Colonic mucosa (tissue), 4 donors: ENCODE results near the gene HSPB1. TPM values are rescaled to one million over a fixed set of nuclear protein-coding genes. Genes with fewer than 3 reads are reported as not detected.

ENCODE experiments used
- DNase-seq: peaks from one replicate; pipeline ENCODE4 v3.0.0-alpha.2; 2020
- H3K27ac ChIP-seq: fragments of 200-600 bp; one replicate; pipeline ENCODE4 v1.8.0; 2021
- H3K27me3 ChIP-seq: fragments of 200-600 bp; one replicate; pipeline ENCODE4 v1.8.0; 2021
- H3K36me3 ChIP-seq: fragments of 200-600 bp; one replicate; pipeline ENCODE4 v1.8.0; 2021
- H3K4me1 ChIP-seq: fragments of 200-600 bp; one replicate; pipeline ENCODE4 v1.8.0; 2021; ENCODE audit warnings: mild to moderate bottlenecking
- H3K4me3 ChIP-seq: fragments of 200-600 bp; one replicate; pipeline ENCODE4 v1.8.0; 2021
- H3K9ac ChIP-seq, 2 donors: one replicate each; pipeline ENCODE4 v1.7.0; 2013; ENCODE audit warnings: control low read depth in 2 of 2, low read depth in 2 of 2, low read length in 2 of 2
- H3K9me3 ChIP-seq: fragments of 200-600 bp; one replicate; pipeline ENCODE4 v1.8.0; 2021
- intact Hi-C: fragments of 100-400 bp; cut with DNase I; formaldehyde crosslinking; loops from one replicate; pipeline ENCODE4 v1.14.1; 2022
- total RNA-seq, 2 donors: library from RNA; stranded (reverse); fragmentation: NEBNext Ultra II Directional in 1 of 2; extraction: Animal tissue kit (Norgen Biotek cat#: 25700) in 1 of 2; gene quantifications; one replicate each; pipeline ENCODE4 v1.2.1, GENCODE V29; 2021
- TF ChIP-seq, protein P1 (sequence below): fragments of 200-600 bp; IDR thresholded peaks from one replicate; pipeline ENCODE4 v1.8.0; 2022; ENCODE audit warnings: antibody characterized with exemption, mild to moderate bottlenecking
- donor health status: healthy.
- donor health status: DM: no; HTN: no; CAD: no.
- donor health status: DM: no; HTN: no; CAD: no.

The HSPB1 gene
- total RNA-seq, 2 donors from 2014 or later: 539 to 844 TPM

DNA sequence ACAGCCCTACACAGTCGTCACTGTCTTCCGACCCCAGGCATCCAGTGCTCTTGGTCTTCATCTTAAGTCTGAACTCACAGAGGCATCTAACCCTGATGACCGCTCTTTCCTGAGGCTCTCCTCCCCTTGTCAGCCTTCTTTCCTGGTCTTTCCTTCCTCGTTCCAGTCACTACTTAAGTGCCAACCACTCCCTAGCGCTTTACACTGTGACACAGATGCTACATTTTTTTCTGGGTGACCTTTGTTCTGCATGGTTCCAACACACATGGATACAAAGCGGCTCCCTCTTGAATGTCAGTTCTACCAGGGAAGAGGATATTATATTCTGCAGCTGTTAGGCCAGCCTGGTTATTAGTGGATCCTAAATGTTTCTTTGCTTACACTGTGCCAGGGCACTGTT lies 43.6 kb downstream of the HSPB1 start:
- Histone ChIP-seq H3K4me3 (no peak overlapping the region), H3K9ac (peak overlapping the region in 1 of 2 donors; percentile 13), H3K4me1 (peaks cover 3% of the 10 kb centered on the region), H3K27ac (peak overlapping the region; percentile 73), H3K9me3 (no peaks in the 10 kb centered on the region), H3K27me3 (no peaks in the 10 kb centered on the region), H3K36me3 (peaks cover 4% of the 10 kb centered on the region)
- intact Hi-C loops: no loop called here
- TF ChIP-seq, protein P1, sequence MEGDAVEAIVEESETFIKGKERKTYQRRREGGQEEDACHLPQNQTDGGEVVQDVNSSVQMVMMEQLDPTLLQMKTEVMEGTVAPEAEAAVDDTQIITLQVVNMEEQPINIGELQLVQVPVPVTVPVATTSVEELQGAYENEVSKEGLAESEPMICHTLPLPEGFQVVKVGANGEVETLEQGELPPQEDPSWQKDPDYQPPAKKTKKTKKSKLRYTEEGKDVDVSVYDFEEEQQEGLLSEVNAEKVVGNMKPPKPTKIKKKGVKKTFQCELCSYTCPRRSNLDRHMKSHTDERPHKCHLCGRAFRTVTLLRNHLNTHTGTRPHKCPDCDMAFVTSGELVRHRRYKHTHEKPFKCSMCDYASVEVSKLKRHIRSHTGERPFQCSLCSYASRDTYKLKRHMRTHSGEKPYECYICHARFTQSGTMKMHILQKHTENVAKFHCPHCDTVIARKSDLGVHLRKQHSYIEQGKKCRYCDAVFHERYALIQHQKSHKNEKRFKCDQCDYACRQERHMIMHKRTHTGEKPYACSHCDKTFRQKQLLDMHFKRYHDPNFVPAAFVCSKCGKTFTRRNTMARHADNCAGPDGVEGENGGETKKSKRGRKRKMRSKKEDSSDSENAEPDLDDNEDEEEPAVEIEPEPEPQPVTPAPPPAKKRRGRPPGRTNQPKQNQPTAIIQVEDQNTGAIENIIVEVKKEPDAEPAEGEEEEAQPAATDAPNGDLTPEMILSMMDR: no peak
- DNase-seq: peak; percentile 79

DNA sequence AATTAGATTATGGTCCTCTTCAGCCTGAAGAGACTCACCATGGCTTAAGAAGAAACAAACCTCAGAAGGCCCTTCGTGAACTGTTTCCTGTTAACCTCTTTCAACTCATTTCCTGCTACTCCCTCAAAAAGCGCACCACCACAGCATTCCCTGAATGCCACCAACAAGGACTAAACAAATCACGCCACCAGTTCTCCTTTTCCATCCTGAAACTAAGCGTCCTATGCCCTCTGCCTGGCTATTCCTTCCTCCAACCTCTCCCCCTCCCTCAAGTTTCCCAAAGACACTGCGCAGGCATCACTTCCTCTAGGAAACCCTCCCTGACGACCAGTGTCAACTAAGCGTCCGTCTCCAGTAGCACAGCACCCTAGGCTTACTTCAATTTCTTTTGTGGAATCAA lies 44.3 kb downstream of the HSPB1 start:
- Histone ChIP-seq H3K27me3 (no peaks in the 10 kb centered on the region), H3K9ac (peak overlapping the region in 1 of 2 donors; percentile 30), H3K9me3 (no peaks in the 10 kb centered on the region), H3K4me1 (peaks cover 3% of the 10 kb centered on the region), H3K4me3 (no peak overlapping the region), H3K36me3 (peaks cover 4% of the 10 kb centered on the region), H3K27ac (peak overlapping the region; percentile 73)
- TF ChIP-seq, protein P1: no peak
- intact Hi-C loops: no loop called here
- DNase-seq: no peak

DNA sequence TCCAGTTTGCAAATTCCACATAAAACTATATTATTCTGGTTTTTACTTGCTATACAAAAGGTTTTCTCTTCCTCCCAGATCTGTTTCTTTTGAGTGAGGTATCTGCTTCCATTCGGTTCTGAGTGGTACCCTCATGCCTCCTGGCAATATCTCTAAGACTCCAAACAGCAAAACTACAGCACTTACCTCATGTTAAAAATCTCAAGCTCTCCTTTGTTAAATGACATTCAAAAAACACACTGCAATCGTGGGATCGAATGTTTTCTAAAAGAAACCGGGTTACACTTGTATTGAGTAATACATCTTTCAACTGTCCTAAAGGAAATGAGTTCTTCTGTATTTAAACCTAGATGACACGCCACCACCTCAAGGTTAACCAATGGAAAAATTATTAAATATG lies 45.2 kb downstream of the HSPB1 start:
- Histone ChIP-seq H3K36me3 (peaks cover 4% of the 10 kb centered on the region), H3K4me1 (peaks cover 3% of the 10 kb centered on the region), H3K27me3 (no peaks in the 10 kb centered on the region), H3K9ac (no peak overlapping the region), H3K9me3 (no peaks in the 10 kb centered on the region), H3K4me3 (no peak overlapping the region), H3K27ac (no peak overlapping the region)
- DNase-seq: no peak
- TF ChIP-seq, protein P1: no peak
- intact Hi-C loops: no loop called here

DNA sequence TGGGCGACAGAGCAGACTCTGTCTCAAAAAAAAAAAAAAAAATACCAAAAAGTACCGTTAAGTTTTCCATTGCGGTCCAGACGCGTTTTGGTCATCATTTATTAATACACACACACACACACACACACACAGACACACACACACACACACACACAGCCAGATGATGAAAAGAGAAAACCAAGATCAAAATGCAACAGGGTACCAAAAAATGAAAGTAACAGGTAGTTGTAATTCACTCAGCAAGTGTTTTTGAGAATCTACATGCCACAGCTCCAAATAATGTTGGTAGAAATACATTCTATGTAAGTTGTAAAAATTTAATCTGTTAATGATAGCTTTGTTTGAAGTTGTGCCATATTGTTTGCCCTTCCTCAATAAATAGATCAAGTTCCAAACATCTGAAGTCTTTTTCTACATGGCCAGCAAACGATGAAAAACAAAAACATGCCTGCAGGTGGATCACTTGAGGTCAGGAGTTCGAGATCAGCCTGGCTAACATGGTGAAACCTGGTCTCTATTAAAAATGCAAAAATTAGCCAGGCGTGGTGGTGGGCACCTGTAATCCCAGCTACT lies 46.9 kb downstream of the HSPB1 start:
- Histone ChIP-seq H3K36me3 (peaks cover 4% of the 10 kb centered on the region), H3K9ac (no peak overlapping the region), H3K4me3 (no peak overlapping the region), H3K27me3 (no peaks in the 10 kb centered on the region), H3K4me1 (peaks cover 3% of the 10 kb centered on the region), H3K27ac (no peak overlapping the region), H3K9me3 (no peaks in the 10 kb centered on the region)
- no peak for DNase-seq
- TF ChIP-seq, protein P1: no peak
- intact Hi-C loops: no loop called here

DNA sequence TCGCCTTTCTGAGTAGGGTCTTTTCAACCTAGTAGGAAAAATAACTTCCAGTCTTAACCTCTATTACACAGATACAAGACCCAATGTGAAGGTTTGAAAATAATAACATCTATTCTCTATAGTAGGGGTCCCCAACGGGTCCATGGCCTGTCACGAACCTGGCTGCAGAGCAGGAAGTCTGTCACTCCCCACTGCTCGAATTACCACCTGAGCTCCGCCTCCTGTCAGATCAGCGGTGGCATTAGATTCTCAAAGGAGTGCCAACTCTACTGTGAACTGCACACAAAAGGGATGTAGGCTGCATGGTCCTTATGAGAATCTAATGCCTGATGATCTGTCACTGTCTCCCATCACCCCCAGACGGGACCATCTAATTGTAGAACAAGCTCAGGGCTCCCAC lies 48.9 kb downstream of the HSPB1 start:
- DNase-seq: no peak
- TF ChIP-seq, protein P1: no peak
- H3K27ac ChIP-seq: no peak overlapping the region
- H3K4me1 ChIP-seq: peaks cover 7% of the 10 kb centered on the region
- H3K36me3 ChIP-seq: peaks cover 4% of the 10 kb centered on the region
- no peaks in the 10 kb centered on the region for H3K9me3 ChIP-seq
- no peaks in the 10 kb centered on the region for H3K27me3 ChIP-seq
- no peak overlapping the region for H3K9ac ChIP-seq
- H3K4me3 ChIP-seq: no peak overlapping the region
- intact Hi-C loops: no loop called here
